NCI-H2107 treated with DMSO at 0.1 percent for 48 hours (cell line): ENCODE data around the gene PLK5.

ENCODE experiments used
- DNase-seq: peaks from one replicate; lab custom pipeline; 2025; ENCODE audit not compliant: unreplicated experiment; lab: John Stamatoyannopoulos, UW

PLK5 gene

DNA sequence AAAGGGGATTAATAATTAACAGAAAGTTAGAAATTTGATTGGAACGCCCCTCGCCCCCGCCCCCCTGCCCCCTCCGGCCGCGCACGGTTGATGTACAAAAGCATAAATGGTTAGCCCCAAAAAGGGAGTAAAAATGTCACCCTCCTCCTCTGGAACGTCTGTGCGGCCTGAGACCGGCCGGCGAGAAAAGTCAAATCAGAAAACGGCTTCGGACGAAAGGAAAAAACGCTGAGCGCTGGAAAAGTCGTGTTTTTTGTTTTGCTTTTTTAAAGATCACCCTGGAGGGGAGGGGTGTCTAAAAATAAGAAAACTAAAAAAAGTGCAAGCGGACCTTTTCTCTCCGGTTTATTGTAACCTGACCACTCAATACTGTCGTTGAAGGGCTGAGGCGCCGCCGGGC, 31.1 kb downstream of the PLK5 start:
- no peak for DNase-seq

DNA sequence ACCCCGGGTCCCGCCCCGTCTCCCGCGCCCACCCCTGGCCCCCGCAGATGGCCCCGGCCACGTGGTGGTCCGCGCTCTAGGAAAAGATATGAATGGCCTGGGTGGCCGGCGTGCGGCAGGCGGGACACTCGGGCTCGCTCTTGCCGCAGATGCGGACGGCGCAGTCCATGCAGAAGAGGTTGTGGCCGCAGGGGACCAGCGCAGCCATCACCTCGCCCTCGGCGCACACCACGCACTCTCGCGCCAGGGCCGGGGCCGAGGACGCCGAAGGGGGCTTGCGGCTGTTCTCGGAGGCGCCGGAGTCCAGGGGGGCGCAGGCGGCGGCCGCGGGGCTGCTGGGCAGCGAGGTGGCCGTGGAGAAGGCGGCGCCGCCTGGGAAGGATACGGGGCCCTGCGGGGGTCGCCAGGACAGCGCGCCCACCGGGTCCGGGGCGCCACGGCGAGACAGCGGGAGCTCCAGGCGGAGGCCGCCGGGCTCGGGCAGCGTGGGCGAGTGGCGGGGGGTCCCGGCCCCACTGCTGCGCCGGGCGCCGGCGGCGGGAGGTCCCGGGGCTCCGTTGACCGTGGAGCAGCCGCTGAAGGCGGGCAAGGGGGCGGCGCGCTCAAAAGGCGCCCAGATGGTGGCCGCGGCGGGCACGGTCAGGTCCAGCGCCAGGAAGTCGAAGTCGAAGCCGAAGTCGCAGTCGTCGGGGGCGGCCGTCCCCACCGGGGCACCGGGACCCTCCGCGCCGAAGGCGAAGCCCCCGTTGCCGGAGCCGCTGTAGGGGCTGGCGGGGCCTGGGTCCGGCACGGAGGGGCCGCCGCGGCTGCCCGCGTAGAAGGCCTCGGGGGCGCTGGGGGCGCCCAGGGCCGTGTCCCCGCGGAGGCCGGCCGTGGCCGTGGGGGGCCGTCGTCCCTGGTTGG, 31.9 kb downstream of the PLK5 start:
- no peak for DNase-seq

DNA sequence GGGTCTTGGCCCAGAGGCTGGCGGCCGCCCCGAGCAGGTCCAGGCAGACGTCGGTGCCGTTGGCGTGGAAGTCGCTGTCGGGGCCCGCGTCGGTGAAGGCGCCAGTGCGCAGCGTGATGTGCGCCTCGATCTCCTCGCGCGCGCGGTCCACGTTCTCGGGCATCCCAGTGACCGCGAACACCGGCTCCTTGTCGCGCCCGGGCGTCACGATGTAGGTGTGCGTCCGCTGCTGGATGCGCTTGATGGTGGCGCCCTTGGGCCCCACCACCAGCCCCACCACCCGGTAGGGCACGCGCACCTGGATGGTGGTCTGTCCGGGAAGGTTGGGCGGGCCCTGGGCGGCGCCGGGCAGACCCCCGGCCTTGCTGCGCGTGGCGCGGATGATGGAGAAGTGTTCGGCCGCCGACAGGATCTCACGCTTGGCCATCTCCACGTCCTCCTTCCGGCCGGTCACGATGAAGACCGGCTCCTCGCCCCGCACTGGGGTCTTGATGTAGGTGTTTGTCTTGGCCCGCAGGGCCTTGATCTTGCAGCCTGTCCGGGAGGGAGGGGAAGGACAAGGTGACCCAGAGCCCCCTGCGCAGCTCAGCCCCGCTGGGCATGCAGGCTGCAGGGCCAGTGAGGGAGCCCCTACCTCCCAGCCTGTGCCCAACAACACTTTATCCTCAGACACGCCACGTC, 32.7 kb downstream of the PLK5 start:
- DNase-seq, result no peak

DNA sequence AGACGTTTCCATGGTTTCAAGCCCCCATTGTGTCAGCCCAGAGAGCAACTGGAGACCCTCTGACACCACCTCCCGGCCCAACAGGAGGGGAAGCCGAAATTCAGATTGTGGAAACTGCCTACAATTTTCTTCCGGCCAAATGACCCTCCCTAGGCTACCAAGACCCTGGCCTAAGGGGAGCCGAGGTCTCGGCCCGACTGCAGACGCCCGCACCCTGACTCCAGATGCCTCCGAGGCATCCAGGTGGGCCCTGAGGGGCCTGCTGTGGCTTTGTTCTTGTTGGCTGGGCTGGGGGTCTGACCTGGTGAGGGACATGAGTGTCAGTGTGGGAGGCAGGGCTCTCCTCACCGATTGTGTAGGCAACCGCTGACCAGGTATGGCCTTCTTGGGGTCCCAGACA, 34.7 kb downstream of the PLK5 start:
- no peak for DNase-seq

DNA sequence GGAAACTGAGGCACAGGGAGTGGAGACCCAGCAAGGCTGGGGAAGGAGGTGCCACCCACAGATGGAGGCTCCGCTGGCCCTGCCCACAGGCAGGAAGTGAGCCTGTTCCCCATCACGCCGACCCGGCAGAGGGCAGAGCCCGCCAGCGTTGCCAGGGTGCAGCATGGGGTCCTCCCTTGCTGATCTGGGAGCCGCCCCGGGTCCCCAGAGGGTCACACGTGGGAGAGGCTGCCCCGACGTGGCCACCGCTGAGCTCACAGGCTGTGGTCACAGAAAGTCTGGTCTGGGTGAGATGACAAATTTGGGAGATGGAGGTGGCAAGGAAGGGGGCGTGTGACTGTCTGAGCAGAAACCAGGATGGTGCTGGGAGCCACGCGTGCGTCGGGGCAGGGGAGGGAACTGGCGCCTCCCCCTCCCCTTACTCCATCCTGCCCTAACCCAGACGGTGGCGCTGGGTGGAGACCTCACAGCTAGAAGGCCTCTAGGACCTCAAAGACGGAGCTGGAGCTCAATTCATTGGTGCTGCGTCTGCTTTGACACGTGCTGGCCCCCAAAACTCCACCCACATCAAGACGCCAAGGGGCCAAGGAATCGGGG, 36.5 kb downstream of the PLK5 start:
- DNase-seq, result no peak

DNA sequence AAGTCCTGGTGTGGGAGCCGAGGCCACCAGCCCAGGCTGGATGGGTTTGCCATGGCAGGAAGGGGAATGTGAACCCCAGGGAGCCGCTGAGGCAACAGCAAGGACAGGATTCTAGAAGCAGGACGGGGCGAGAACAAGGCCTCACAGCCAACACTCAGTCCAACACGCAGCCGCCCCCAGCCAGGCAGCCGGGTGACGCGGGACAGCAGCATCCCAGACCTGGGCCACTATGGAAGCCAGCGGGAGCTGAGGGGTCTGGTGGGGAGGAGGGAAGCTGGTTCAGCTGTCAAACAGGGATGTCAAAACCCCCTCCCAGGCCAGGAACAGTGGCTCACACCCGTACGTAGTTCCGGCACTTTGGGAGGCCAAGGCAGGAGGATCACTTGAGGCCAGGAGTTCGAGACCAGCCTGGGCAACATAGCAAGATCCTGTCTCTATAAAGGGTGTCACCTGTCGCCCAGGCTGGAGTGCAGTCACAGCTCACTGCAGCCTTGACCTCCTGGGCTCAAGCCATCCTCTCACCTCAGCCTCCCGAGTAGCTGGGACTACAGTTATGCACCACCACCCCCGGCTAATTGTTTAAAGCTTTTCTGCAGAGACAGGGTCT, 37.5 kb downstream of the PLK5 start:
- DNase-seq, result no peak

DNA sequence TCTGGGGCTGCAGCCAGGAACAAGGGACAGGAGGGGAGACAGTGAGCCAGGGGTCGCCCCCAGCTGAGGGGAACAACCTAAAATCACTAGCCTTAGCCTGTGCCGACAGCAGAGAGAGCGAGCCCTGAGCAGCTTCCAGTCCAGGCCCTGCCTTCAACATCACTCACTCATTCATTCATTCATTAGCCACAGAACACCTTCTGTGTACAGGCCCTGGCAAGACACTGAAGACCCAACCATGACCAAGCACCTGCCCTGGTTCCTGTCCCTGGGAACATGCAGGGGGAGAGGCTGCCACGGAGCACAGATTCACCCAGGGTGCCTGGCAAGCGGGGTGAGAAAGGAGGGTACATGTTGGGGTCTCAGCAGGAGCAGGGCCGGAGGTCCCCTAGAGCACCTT, 39.4 kb downstream of the PLK5 start:
- no peak for DNase-seq

DNA sequence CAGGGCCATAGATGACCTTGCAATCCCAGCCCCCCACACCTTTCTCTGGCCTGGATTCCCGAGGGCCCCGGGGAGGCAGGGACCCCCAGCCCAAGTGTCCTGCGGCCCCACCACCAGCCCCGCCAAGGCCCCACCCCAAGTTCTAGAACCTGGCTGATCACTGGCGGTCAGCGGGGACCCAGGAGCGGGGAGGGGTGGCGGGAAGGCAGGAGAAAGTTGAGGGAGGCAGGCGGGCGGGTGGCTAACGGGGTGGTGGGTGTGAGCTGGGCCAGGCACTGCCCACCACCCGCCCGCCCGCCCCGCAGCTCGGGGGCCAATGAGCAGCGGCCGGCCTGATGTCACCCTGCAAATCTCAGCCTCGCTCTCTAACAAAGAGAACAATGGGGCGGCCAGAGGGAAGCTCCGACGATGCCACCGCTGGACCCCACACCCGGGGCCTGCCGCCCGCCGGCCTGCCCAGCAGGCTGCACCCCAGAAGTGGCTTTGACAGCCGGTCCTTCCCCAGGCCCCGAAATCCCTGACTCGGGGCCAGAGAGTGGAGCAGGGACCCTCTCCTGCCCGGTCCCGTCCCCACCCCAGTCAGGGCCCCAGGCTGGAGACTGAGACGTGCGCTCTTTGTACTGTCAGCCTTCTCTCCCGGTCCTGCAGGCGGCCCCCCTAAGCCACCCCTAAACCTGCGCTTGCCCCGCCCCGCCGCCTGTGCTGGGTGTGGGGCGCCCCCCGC, 42.7 kb downstream of the PLK5 start:
- no peak for DNase-seq

DNA sequence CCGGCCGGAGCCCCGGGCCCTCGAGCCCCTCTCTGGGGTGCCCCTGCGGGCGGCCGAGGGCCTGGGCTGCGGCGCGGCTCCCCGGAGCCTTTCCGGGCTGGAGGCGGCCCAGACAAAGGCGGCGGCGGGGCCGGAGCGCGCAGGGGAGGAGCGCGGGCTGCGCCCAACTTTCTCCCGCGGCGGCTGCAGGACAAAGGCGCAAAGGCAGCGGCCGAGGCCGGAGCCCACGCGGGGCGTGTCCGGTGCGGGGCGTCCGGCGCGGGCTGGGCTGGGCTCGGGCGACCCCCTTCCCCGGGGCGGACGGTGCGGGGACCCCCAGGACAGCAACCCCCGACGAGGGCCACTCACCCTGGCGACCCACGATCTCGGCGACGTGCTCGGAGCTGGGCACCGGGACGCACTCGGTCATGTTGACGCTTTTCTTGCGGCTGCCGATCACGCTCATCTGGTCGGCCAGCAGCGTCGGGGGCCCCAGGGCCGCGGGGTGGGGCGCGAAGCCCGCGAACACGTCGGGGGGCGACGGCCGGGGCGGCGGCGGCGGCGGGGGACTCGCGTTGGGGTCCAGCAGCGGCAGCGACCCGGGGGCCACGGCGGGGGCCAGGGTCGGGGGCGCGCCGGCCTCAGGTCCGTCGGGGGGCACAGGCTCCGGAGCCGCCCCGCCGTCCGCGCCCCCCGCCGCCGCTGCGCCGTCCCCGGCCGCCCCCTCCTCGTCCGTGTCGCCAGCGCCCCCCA, 43.4 kb downstream of the PLK5 start:
- DNase-seq, result no peak

DNA sequence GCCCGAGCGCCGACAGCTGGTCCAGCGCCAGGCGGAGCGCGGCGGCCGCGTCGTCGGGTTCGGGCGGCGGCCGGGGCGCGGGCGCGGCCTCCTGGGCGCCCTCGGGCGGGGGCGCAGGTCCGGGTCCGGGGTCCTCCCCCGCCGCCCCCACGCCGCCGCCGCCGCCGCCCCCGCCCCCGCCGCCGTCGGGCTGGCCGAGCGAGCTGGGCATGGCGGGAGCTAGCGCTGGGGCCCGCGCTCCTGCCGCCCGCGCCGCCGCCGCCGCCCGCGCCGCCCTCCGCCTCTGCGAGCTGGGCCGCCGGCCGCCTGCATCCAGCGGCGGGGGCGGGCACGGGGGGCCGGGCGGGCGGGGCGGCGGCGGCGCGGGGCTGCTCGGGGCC, 44.0 kb downstream of the PLK5 start:
- no peak for DNase-seq

DNA sequence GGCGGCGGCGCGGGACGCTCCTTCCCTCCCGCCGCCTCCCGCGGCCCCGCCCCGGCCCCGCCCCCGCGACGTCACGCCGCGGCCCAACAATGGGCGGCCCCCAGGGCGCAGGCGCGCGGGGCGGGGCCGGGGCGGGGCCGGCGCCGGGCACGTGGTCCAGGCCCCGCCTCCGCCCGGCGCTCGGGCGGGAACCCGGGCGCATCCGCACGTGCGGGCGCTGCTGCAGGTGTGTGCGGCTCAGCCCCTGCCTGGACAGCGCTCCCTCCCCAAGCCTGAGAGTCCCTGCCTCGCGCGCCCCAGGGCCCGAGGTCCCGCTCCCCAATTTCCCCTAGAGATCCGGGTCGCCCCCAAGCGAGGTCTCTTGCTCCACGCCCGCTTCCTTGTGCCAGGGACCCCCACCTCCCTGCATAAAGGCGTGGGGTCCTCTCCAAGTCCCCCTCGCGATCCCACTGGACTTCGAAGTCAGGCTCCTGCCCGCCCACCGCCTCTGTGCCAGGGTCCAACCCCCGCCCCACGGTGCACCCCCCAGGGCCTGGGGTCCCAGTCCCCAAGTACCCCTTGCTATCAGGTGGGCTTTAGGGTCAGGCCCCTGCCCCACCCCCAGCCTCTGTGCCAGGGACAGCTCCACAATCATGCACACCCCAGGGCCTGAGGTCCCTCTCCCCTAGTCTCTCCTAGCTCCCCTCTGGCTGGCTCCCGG, 44.6 kb downstream of the PLK5 start, which contains the start of gene MEX3D:
TSS of gene MEX3D (minus strand) at position 6 of the 700 bp plus-strand sequence. CDS start 267 bp downstream, outside the sequence.
- no peak for DNase-seq

DNA sequence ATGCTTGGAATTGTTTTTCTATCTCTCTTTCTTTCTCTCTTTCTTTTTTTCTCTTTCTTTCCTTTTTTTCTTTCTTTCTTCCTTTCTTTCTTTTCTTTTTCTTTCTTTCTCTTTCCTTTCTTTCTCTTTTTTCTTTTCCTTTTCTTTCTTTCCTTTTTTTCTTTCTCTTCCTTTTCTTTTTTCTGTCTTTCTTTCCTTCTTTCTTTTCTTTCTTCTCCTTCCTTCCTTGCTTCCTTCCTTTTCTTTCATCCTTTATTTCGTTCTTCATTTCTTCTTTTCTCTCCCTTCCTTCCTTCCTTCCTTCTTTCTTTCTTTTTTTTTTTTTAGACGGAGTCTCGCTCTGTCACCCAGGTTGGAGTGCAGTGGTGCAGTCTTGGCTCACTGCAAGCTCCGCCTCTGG, 46.1 kb downstream of the PLK5 start:
- DNase-seq, result no peak

DNA sequence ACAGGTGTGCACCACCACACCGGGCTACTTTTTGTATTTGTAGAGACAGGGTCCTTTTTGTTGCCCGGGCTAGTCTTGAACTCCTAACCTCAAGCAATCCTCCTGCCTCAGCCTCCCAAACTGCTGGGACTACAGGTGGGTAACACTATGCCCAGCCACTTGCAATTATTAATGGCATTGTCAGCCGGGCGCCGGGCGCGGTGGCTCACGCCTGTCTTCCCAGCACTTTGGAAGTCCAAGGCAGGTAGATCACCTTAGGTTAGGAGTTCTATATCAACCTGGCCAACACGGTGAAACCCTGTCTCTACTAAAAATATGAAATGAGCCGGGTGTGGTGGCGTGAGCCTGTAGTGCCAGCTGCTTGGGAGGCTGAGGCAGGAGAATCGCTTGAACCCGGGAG, 47.0 kb downstream of the PLK5 start:
- no peak for DNase-seq

DNA sequence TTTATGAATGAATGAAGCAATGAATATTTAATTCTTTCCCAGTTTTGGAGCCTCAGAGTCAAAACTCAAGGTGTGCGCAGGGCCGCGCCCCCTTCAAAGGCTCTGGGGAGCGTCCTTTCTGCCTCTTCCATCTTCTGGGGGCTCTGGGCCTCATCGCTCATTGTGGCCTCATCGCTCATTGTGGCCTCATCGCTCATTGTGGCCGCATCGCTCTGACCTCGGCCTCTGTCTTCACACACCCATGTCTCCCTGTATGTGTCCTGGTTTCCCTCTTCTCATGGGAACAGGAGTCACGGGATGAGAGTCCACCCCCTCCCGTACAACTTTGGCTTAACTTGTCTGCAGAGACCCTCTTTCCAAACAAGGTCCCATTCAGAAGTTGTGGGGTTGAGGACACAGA, 47.5 kb downstream of the PLK5 start:
- DNase-seq, result no peak

DNA sequence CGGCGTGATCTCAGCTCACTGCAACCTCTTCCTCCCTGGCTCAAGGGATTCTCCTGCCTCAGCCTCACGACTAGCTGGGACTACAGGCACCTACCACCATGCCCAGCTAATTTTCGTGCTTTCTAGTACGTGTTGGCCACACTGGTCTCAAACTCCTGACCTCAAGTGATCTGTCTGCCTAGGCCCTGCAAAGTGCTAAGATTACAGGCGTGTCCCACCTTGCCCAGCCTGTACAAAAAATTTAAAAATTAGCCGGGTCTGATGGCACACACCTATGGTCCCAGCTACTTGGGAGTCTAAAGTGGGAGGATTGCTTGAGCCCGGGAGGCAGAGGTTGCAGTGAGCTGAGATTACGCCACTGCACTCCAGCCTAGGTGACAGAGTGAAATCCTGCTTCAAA, 48.9 kb downstream of the PLK5 start:
- no peak for DNase-seq

DNA sequence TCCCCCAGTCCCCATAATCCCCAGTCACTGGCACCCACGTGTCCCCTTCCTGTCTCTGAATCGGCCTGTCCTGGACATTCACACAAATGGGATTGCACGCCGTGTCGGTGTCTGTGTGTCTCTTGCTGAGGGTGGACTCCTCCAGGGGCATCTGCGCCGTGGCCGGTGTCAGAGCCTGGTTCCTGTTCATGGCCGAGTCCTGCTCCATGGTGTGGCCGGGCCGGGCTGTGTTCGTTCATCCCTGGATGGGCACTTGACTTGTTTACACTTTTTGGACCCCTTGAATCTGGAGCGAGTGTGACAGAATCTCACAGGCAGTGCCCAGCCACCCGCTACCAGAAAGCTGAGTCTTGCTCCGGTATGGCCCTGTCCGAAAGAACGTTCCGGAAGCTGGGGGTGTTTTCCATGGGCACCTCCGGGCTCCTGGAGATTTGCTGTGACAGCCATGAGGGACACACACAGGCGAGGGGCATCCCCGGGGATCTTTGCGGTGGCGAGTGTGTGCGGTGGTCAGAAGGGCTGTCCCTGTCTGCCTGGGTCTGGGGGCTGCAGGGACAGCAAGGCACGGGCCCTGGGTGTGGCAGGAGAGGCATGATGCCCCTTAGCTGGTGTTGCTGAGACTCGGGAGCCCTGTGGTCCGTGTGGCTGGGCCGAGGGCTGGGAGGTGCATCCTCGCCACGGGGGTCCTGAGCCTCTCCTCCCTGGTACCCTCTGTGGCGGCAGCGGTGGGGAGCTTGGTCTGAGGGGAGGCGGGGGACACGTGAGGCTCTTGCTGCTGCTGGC, 50.7 kb downstream of the PLK5 start:
- no peak for DNase-seq

DNA sequence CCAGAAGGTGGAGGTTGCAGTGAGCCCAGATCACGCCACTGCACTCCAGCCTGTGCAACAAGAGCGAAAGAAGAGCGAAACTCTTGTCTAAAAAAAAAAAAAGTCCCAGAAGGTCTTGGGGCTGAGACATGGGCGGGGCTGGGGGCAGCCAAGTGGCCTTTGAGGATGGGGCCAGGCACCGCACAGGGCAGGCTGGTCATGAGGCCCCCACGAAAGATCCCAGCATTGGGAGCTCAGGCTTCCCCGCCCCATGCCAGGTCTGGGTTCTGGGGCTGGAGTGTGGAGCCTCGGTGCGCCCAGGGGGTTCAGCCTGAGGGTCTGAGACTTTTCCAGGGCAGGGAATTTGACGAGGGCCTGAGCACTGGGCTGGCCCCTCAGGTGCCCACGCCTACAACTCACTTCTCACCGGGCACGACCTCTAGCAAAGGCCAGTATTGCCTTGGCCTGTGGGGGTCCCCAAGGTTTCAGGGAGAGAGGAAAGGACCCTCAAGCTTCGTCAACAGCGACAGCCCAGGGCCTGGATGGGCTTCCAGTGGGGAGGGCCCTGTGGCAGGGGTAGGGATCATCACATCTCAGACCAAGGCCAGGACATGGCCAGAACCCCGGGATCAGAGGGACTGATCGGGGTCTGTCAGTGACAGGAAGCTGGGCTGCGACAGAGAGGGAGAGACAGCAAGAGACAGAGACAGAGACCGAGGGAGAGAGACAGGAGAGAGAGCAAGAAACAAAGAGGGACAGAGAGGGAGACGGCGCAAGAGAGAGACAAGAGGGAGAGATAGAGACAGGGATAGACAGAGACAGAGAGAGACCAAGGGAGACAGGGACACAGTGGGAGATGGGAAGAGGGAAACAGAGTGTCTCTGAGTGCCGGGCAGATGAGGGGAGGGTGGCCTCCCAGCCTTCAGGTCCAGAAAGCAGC, 51.7 kb downstream of the PLK5 start:
- DNase-seq, result no peak
